GM23338 (cell line): ENCODE results near the gene MYO1A. TPM values are rescaled to one million over a fixed set of nuclear protein-coding genes. Genes with fewer than 3 reads are reported as not detected.
"Not testable (repeated sequence)": the region's sequence is repeated elsewhere in the genome, so short reads cannot be mapped to it uniquely, and the experiment has no call there.

Source experiments
- ATAC-seq: fragments of 200-7000 bp; cut with Tn5 transposase; 3 replicates; pipeline ENCODE4 v1.9.1; 2020
- DNase-seq: peaks from one replicate; pipeline ENCODE4 v3.0.0-alpha.2; 2015; ENCODE audit warnings: low spot score
- H2AFZ ChIP-seq: fragments of 200-600 bp; sonication (generic); 2 replicates; pipeline ENCODE4 v1.8.0; 2016; ENCODE audit warnings: antibody characterized with exemption, mild to moderate bottlenecking, moderate library complexity
- H3F3A ChIP-seq: fragments of 200-600 bp; sonication (generic); replicated peaks from 2 replicates; pipeline ENCODE4 v1.8.0; 2017; ENCODE audit warnings: antibody characterized with exemption, mixed run types, low read depth
- H3K27ac ChIP-seq: fragments of 200-600 bp; sonication (generic); 2 replicates; pipeline ENCODE4 v1.6.1; 2016; ENCODE audit warnings: low read depth
- H3K27me3 ChIP-seq: fragments of 200-600 bp; sonication (generic); 2 replicates; pipeline ENCODE4 v1.8.0; 2016; ENCODE audit warnings: mild to moderate bottlenecking, mixed run types, moderate library complexity; ENCODE audit not compliant: insufficient read depth
- H3K36me3 ChIP-seq: fragments of 200-600 bp; sonication (generic); 2 replicates; pipeline ENCODE4 v1.8.0; 2016; ENCODE audit warnings: mild to moderate bottlenecking; ENCODE audit not compliant: insufficient read depth
- H3K4me1 ChIP-seq: fragments of 200-600 bp; sonication (generic); 2 replicates; pipeline ENCODE4 v1.8.0; 2016; ENCODE audit warnings: mild to moderate bottlenecking, moderate library complexity; ENCODE audit not compliant: insufficient read depth
- H3K4me2 ChIP-seq: fragments of 200-600 bp; sonication (generic); 2 replicates; pipeline ENCODE4 v1.7.1; 2017; ENCODE audit warnings: mixed run types
- H3K4me3 ChIP-seq: fragments of 200-600 bp; sonication (generic); 2 replicates; pipeline ENCODE4 v1.6.1; 2016; ENCODE audit warnings: mixed run types
- H3K79me2 ChIP-seq: fragments of 200-600 bp; sonication (generic); replicated peaks from 2 replicates; pipeline ENCODE4 v1.8.0; 2017; ENCODE audit warnings: mild to moderate bottlenecking; ENCODE audit not compliant: insufficient read depth
- H3K9me2 ChIP-seq: fragments of 200-600 bp; sonication (generic); 2 replicates; pipeline ENCODE4 v1.8.0; 2017; ENCODE audit not compliant: insufficient read depth
- H4K20me1 ChIP-seq: fragments of 200-600 bp; sonication (generic); replicated peaks from 2 replicates; pipeline ENCODE4 v1.8.0; 2017; ENCODE audit warnings: mild to moderate bottlenecking; ENCODE audit not compliant: insufficient read depth
- H3K27ac Mint-ChIP-seq: 2 replicates; pipeline ENCODE4 v1.8.0; 2020; ENCODE audit warnings: inconsistent platforms, mild to moderate bottlenecking, moderate library complexity, mixed read lengths
- H3K27me3 Mint-ChIP-seq: 3 replicates; pipeline ENCODE4 v1.8.0; 2022; ENCODE audit warnings: low read depth, mild to moderate bottlenecking, moderate library complexity, mixed read lengths, inconsistent platforms; ENCODE audit not compliant: insufficient read depth, poor library complexity
- H3K36me3 Mint-ChIP-seq: 3 replicates; pipeline ENCODE4 v1.8.0; 2021; ENCODE audit warnings: low read depth, mild to moderate bottlenecking, inconsistent platforms, moderate library complexity, mixed read lengths
- H3K4me1 Mint-ChIP-seq: 3 replicates; pipeline ENCODE4 v1.8.0; 2020; ENCODE audit warnings: mild to moderate bottlenecking, inconsistent platforms, mixed read lengths
- H3K4me3 Mint-ChIP-seq: 3 replicates; pipeline ENCODE4 v1.8.0; 2021; ENCODE audit warnings: moderate library complexity, mild to moderate bottlenecking, inconsistent platforms, mixed read lengths
- H3K9me3 Mint-ChIP-seq: 3 replicates; pipeline ENCODE4 v1.8.0; 2020; ENCODE audit warnings: moderate library complexity, mild to moderate bottlenecking, inconsistent platforms, mixed read lengths
- CREB1 ChIP-seq: fragments of 250-450 bp; sonication (Bioruptor Pico); IDR thresholded peaks from 2 replicates; pipeline ENCODE4 v1.5.0; 2020; ENCODE audit warnings: low read depth, mild to moderate bottlenecking, moderate library complexity
- EZH2phosphoT487 ChIP-seq: fragments of 200-600 bp; sonication (generic); IDR thresholded peaks from one replicate; pipeline ENCODE4 v1.8.1; 2018; ENCODE audit warnings: antibody characterized with exemption; ENCODE audit not compliant: unreplicated experiment
- JUNB ChIP-seq: IDR thresholded peaks from one replicate; pipeline ENCODE4 v1.6.1; 2016; ENCODE audit warnings: antibody characterized with exemption; ENCODE audit not compliant: unreplicated experiment
- NANOG ChIP-seq: IDR thresholded peaks from 2 replicates; pipeline ENCODE4 v1.6.1; 2016; ENCODE audit warnings: antibody characterized with exemption, borderline replicate concordance
- POLR2AphosphoS5 ChIP-seq: IDR thresholded peaks from 2 replicates; pipeline ENCODE4 v1.6.1; 2016; ENCODE audit warnings: antibody characterized with exemption, low read depth
- ZNF331 ChIP-seq: fragments of 250-450 bp; sonication (Bioruptor Pico); IDR thresholded peaks from 2 replicates; pipeline ENCODE4 v1.5.0; 2020; ENCODE audit warnings: low read depth, mild to moderate bottlenecking, moderate library complexity
- ZNF462 ChIP-seq: fragments of 250-450 bp; sonication (Bioruptor Pico); IDR thresholded peaks from 2 replicates; pipeline ENCODE4 v1.5.0; 2020; ENCODE audit warnings: mild to moderate bottlenecking, moderate library complexity
- polyA plus RNA-seq: library from polyadenylated mRNA; unstranded; fragments of >200 nt; fragmentation: Nextera tagmentation; extraction: Ambion mirVana; gene quantifications from 2 replicates; pipeline ENCODE4 v1.2.1, GENCODE V29; 2016
- total RNA-seq: library from RNA; depleted of rRNA; stranded (reverse); fragments of >200 nt; shearing (Covaris generic); gene quantifications from 2 replicates; pipeline ENCODE4 v1.2.3, GENCODE V29; 2014

MYO1A gene
- total and polyA plus RNA-seq, 2 experiments from 2014 or later = not detected

GRCh38 chr12:57025196-57025595 lies 24.7 kb downstream of the MYO1A start (continued):
- TF ChIP-seq ZNF462 (CRISPR knock-in tag) (no peak), NANOG (no peak), POLR2AphosphoS5 (no peak), JUNB (no peak), ZNF331 (no peak), CREB1 (CRISPR knock-in tag) (no peak), EZH2phosphoT487 (no peak)

GRCh38 chr12:57022324-57022723 lies 27.6 kb downstream of the MYO1A start:
- not testable (repeated sequence) for H2AFZ ChIP-seq, H4K20me1 ChIP-seq, H3K9me2 ChIP-seq, H3K4me3 ChIP-seq, H3F3A ChIP-seq, DNase-seq, H3K36me3 Mint-ChIP-seq, H3K27me3 Mint-ChIP-seq, H3K27me3 ChIP-seq, H3K36me3 ChIP-seq, H3K27ac Mint-ChIP-seq, H3K4me3 Mint-ChIP-seq, H3K79me2 ChIP-seq, ATAC-seq, H3K4me1 ChIP-seq, H3K27ac ChIP-seq, H3K9me3 Mint-ChIP-seq, H3K4me2 ChIP-seq
- H3K4me1 Mint-ChIP-seq = peaks cover 18% of the 10 kb centered on the region
